HepG2 (cell line): ENCODE measurements around the gene KIF22. TPM values are rescaled to one million over a fixed set of nuclear protein-coding genes. Genes with fewer than 3 reads are reported as not detected.

Source experiments
- NFYC ChIP-seq: IDR thresholded peaks from 2 replicates; pipeline ENCODE4 v1.6.1; 2016; ENCODE audit warnings: missing genetic modification reagents, missing compliant biosample characterization
- SIN3B ChIP-seq: fragments of 150-350 bp; IDR thresholded peaks from 2 replicates; pipeline ENCODE4 v1.6.1; 2014; ENCODE audit warnings: low read length
- SP140L ChIP-seq: sonication (generic); formaldehyde crosslinking; IDR thresholded peaks from 2 replicates; pipeline ENCODE4 v1.4.0; 2020; ENCODE audit warnings: missing genetic modification reagents, borderline replicate concordance
- ZKSCAN8 ChIP-seq: IDR thresholded peaks from 2 replicates; pipeline ENCODE4 v1.6.1; 2016; ENCODE audit warnings: borderline replicate concordance, missing genetic modification reagents, missing compliant biosample characterization
- ZNF326 ChIP-seq: sonication (generic); formaldehyde crosslinking; IDR thresholded peaks from 2 replicates; pipeline ENCODE4 v1.4.0; 2020; ENCODE audit warnings: missing genetic modification reagents, borderline replicate concordance
- ZNF552 ChIP-seq: sonication (generic); formaldehyde crosslinking; IDR thresholded peaks from 2 replicates; pipeline ENCODE4 v1.9.0; 2022; ENCODE audit warnings: missing genetic modification reagents, mild to moderate bottlenecking, borderline replicate concordance
- ZNF713 ChIP-seq: sonication (generic); formaldehyde crosslinking; IDR thresholded peaks from 2 replicates; pipeline ENCODE4 v1.4.0; 2020; ENCODE audit warnings: mild to moderate bottlenecking, missing genetic modification reagents
- polyA plus RNA-seq, 8 experiments: library from polyadenylated mRNA; depleted of rRNA in 3 of 8; stranded (reverse) in 7 of 8; unstranded in 1 of 8; fragments of >200 nt; fragmentation: Illumina TruSeq in 4 of 8; extraction: Trizol in 4 of 8; gene quantifications; 2 replicates each; pipeline versions ENCODE4 v1.2.1 to v1.2.3, GENCODE V29; 2011 to 2016; ENCODE audit warnings: low read depth in 4 of 8, missing spikeins in 1 of 8, mixed read lengths in 1 of 8; ENCODE audit not compliant: insufficient read depth in 1 of 8
- total RNA-seq, 5 experiments: library from RNA; depleted of rRNA; stranded (reverse); fragments of >200 nt; fragmentation: Illumina TruSeq; extraction: Trizol; gene quantifications; 2 replicates each; pipeline ENCODE4 v1.2.3, GENCODE V29; 2016; ENCODE audit warnings: low read depth in 1 of 5
- TF ChIP-seq, protein P1 (sequence below), 2 experiments: fragments of 450-650 bp in 1 of 2; sonication (generic) in 1 of 2; formaldehyde crosslinking in 1 of 2; IDR thresholded peaks; 2 replicates each; pipeline versions ENCODE4 v1.6.1 to v1.8.0; 2016 to 2022; ENCODE audit warnings: antibody characterized with exemption in 1 of 2, mild to moderate bottlenecking in 1 of 2, missing genetic modification reagents in 1 of 2
- TF ChIP-seq, protein P2 (sequence below): sonication (generic); formaldehyde crosslinking; IDR thresholded peaks from 2 replicates; pipeline ENCODE4 v1.4.0; 2020; ENCODE audit warnings: missing genetic modification reagents
- TF ChIP-seq, protein P3 (sequence below): sonication (generic); formaldehyde crosslinking; IDR thresholded peaks from 2 replicates; pipeline ENCODE4 v1.5.0; 2020; ENCODE audit warnings: mild to moderate bottlenecking, missing genetic modification reagents, borderline replicate concordance

Gene KIF22
- total and polyA plus RNA-seq, 2 of the 13 experiments (the other 11 are each of a cell fraction or from before 2014, with no cell fraction given): 95.8 to 118 TPM

DNA sequence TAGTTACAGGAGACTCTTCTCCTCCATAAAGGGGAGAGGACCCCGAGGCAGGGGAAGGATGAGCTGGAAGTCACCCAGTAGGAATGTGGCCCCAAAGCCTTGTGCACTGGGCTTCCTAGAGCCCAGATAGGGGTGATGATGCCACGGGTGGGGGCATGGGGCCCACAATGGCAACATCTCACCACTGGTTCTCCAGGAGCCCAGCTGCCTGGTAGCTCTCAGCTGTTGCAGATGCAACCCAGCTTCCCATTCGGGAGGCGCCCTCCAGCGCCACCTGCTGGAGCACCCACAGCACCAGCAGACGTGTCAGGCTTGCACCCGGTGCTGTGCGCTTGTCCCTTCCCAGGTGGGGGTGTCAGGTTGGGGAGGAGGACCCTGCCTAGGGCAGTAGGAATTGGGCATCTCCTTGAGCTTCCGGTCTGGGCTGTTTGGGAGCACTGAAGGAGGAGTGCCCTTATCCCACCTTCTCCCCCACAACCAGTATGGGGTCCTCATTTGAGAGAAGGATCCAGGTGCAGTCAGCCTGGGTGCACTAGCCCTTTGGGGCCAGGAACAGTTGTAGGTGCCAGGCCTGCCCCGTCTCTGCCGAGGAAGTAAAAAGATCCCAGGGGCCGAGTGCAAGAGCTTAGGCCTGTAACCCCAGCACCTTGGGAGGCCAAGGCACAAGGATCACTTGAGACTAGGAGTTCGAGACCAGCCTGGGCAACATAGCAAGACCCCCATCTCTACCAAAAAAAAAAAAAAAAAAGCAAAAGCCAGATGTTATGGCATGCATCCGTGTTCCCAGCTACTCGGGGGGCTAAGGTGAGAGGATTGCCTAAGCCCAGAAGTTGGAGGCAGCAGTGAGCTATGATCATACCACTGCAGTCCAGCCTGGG lies 58.1 kb downstream of the KIF22 start (continued):
- TF ChIP-seq, protein P1, sequence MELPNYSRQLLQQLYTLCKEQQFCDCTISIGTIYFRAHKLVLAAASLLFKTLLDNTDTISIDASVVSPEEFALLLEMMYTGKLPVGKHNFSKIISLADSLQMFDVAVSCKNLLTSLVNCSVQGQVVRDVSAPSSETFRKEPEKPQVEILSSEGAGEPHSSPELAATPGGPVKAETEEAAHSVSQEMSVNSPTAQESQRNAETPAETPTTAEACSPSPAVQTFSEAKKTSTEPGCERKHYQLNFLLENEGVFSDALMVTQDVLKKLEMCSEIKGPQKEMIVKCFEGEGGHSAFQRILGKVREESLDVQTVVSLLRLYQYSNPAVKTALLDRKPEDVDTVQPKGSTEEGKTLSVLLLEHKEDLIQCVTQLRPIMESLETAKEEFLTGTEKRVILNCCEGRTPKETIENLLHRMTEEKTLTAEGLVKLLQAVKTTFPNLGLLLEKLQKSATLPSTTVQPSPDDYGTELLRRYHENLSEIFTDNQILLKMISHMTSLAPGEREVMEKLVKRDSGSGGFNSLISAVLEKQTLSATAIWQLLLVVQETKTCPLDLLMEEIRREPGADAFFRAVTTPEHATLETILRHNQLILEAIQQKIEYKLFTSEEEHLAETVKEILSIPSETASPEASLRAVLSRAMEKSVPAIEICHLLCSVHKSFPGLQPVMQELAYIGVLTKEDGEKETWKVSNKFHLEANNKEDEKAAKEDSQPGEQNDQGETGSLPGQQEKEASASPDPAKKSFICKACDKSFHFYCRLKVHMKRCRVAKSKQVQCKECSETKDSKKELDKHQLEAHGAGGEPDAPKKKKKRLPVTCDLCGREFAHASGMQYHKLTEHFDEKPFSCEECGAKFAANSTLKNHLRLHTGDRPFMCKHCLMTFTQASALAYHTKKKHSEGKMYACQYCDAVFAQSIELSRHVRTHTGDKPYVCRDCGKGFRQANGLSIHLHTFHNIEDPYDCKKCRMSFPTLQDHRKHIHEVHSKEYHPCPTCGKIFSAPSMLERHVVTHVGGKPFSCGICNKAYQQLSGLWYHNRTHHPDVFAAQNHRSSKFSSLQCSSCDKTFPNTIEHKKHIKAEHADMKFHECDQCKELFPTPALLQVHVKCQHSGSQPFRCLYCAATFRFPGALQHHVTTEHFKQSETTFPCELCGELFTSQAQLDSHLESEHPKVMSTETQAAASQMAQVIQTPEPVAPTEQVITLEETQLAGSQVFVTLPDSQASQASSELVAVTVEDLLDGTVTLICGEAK (IDR thresholded peaks at IDR 0.05): no peak
- TF ChIP-seq, protein P1 (CRISPR knock-in tag; IDR thresholded peaks at IDR 0.05): 0 out of 2 replicates have a peak, but pooled peaks have one; percentile 37
- TF ChIP-seq ZNF713 (CRISPR knock-in tag) (no peak), SIN3B (no peak), SP140L (no peak), ZKSCAN8 (no peak), ZNF326 (no peak), ZNF552 (no peak), NFYC (no peak)
- TF ChIP-seq, protein P2, sequence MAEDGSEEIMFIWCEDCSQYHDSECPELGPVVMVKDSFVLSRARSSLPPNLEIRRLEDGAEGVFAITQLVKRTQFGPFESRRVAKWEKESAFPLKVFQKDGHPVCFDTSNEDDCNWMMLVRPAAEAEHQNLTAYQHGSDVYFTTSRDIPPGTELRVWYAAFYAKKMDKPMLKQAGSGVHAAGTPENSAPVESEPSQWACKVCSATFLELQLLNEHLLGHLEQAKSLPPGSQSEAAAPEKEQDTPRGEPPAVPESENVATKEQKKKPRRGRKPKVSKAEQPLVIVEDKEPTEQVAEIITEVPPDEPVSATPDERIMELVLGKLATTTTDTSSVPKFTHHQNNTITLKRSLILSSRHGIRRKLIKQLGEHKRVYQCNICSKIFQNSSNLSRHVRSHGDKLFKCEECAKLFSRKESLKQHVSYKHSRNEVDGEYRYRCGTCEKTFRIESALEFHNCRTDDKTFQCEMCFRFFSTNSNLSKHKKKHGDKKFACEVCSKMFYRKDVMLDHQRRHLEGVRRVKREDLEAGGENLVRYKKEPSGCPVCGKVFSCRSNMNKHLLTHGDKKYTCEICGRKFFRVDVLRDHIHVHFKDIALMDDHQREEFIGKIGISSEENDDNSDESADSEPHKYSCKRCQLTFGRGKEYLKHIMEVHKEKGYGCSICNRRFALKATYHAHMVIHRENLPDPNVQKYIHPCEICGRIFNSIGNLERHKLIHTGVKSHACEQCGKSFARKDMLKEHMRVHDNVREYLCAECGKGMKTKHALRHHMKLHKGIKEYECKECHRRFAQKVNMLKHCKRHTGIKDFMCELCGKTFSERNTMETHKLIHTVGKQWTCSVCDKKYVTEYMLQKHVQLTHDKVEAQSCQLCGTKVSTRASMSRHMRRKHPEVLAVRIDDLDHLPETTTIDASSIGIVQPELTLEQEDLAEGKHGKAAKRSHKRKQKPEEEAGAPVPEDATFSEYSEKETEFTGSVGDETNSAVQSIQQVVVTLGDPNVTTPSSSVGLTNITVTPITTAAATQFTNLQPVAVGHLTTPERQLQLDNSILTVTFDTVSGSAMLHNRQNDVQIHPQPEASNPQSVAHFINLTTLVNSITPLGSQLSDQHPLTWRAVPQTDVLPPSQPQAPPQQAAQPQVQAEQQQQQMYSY (CRISPR knock-in tag): no peak
- TF ChIP-seq, protein P3, sequence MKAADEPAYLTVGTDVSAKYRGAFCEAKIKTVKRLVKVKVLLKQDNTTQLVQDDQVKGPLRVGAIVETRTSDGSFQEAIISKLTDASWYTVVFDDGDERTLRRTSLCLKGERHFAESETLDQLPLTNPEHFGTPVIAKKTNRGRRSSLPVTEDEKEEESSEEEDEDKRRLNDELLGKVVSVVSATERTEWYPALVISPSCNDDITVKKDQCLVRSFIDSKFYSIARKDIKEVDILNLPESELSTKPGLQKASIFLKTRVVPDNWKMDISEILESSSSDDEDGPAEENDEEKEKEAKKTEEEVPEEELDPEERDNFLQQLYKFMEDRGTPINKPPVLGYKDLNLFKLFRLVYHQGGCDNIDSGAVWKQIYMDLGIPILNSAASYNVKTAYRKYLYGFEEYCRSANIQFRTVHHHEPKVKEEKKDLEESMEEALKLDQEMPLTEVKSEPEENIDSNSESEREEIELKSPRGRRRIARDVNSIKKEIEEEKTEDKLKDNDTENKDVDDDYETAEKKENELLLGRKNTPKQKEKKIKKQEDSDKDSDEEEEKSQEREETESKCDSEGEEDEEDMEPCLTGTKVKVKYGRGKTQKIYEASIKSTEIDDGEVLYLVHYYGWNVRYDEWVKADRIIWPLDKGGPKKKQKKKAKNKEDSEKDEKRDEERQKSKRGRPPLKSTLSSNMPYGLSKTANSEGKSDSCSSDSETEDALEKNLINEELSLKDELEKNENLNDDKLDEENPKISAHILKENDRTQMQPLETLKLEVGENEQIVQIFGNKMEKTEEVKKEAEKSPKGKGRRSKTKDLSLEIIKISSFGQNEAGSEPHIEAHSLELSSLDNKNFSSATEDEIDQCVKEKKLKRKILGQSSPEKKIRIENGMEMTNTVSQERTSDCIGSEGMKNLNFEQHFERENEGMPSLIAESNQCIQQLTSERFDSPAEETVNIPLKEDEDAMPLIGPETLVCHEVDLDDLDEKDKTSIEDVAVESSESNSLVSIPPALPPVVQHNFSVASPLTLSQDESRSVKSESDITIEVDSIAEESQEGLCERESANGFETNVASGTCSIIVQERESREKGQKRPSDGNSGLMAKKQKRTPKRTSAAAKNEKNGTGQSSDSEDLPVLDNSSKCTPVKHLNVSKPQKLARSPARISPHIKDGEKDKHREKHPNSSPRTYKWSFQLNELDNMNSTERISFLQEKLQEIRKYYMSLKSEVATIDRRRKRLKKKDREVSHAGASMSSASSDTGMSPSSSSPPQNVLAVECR (CRISPR knock-in tag): peak; percentile 23; the same call in 1 of the 2 replicates
